Fibroblast of villous mesenchyme (primary cell): Measurements from ENCODE around the gene RELL1. TPM values are rescaled to one million over a fixed set of nuclear protein-coding genes. Genes with fewer than 3 reads are reported as not detected.
A peak's percentile ranks its signal among the peaks of the same experiment; 100 is the strongest.

Experiments used
- DNase-seq: peaks from one replicate; pipeline ENCODE4 v3.0.0-alpha.2; 2010; ENCODE audit warnings: low read depth
- H3K4me3 ChIP-seq: 2 replicates; pipeline ENCODE4 v1.5.1; 2011; ENCODE audit warnings: low read depth, mild to moderate bottlenecking, low read length
- CTCF ChIP-seq: IDR thresholded peaks from 2 replicates; pipeline ENCODE4 v1.5.1; 2012; ENCODE audit warnings: low read depth, mild to moderate bottlenecking, low read length; ENCODE audit not compliant: insufficient read depth
- total RNA-seq: library from RNA; depleted of rRNA; stranded (reverse); fragments of >200 nt; gene quantifications from 2 replicates; pipeline ENCODE4 v1.2.3, GENCODE V29; 2012

RELL1 gene
- total RNA-seq, 1 donor = 66.5 TPM

GRCh38 chr4:37628977-37629609, 57.1 kb downstream of the RELL1 start:
- DNase-seq = peak; percentile 90
- H3K4me3 ChIP-seq = no peak overlapping the region
- no peak for TF ChIP-seq CTCF

GRCh38 chr4:37627263-37627662, 58.9 kb downstream of the RELL1 start:
- no peak for TF ChIP-seq CTCF
- H3K4me3 ChIP-seq = no peak overlapping the region
- no peak for DNase-seq

GRCh38 chr4:37625499-37625898, 60.7 kb downstream of the RELL1 start:
- no peak for TF ChIP-seq CTCF
- H3K4me3 ChIP-seq = no peak overlapping the region

GRCh38 chr4:37623940-37624339, 62.2 kb downstream of the RELL1 start:
- no peak for DNase-seq
- no peak overlapping the region for H3K4me3 ChIP-seq
- no peak for TF ChIP-seq CTCF

More at GRCh38 chr4:37625499-37625898, 60.7 kb downstream of the RELL1 start:
- no peak for DNase-seq

- no peak for DNase-seq
These were observed 63.1 kb downstream of the RELL1 start for GRCh38 chr4:37623125-37623524.

GRCh38 chr4:37620176-37620575, 66.0 kb downstream of the RELL1 start:
- TF ChIP-seq CTCF = no peak
- DNase-seq = no peak
- H3K4me3 ChIP-seq = no peak overlapping the region

More at GRCh38 chr4:37623125-37623524, 63.1 kb downstream of the RELL1 start:
- TF ChIP-seq CTCF = no peak
- no peak overlapping the region for H3K4me3 ChIP-seq

- no peak overlapping the region for H3K4me3 ChIP-seq
- peak; percentile 43 for DNase-seq
- no peak for TF ChIP-seq CTCF
These were observed 70.5 kb downstream of the RELL1 start for GRCh38 chr4:37615720-37616063.
